HepG2 (cell line): ENCODE results near the gene THOP1. TPM values are rescaled to one million over a fixed set of nuclear protein-coding genes. Genes with fewer than 3 reads are reported as not detected.

Experiments used
- ATF6 ChIP-seq: sonication (generic); formaldehyde crosslinking; conservative IDR thresholded peaks from 2 replicates; pipeline ENCODE4 v1.4.0; 2020; ENCODE audit warnings: missing genetic modification reagents
- ATRX ChIP-seq: sonication (generic); formaldehyde crosslinking; IDR thresholded peaks from 2 replicates; pipeline ENCODE4 v1.4.0; 2020; ENCODE audit warnings: missing genetic modification reagents, borderline replicate concordance
- GPN1 ChIP-seq: sonication (generic); formaldehyde crosslinking; IDR thresholded peaks from 2 replicates; pipeline ENCODE4 v1.5.1; 2020; ENCODE audit warnings: missing genetic modification reagents, borderline replicate concordance
- KDM2A ChIP-seq: sonication (generic); formaldehyde crosslinking; IDR thresholded peaks from 2 replicates; pipeline ENCODE4 v1.4.0; 2020; ENCODE audit warnings: low read depth, missing genetic modification reagents, borderline replicate concordance
- NFKB2 ChIP-seq: sonication (generic); formaldehyde crosslinking; IDR thresholded peaks from 2 replicates; pipeline ENCODE4 v1.4.0; 2020; ENCODE audit warnings: missing genetic modification reagents, borderline replicate concordance
- PCBP1 ChIP-seq: fragments of 200-400 bp; formaldehyde crosslinking; IDR thresholded peaks from 2 replicates; pipeline ENCODE4 v1.6.1; 2017; ENCODE audit warnings: mild to moderate bottlenecking, low read depth, low read length, borderline replicate concordance
- PLSCR1 ChIP-seq: sonication (generic); formaldehyde crosslinking; IDR thresholded peaks from 2 replicates; pipeline ENCODE4 v1.5.0; 2020; ENCODE audit warnings: missing genetic modification reagents, mild to moderate bottlenecking, borderline replicate concordance
- SAFB2 ChIP-seq: sonication (generic); formaldehyde crosslinking; IDR thresholded peaks from 2 replicates; pipeline ENCODE4 v1.5.1; 2020; ENCODE audit warnings: missing genetic modification reagents, low read depth, mild to moderate bottlenecking, borderline replicate concordance
- SOX6 ChIP-seq, 2 experiments: fragments of 450-650 bp in 1 of 2; sonication (generic) in 1 of 2; formaldehyde crosslinking in 1 of 2; IDR thresholded peaks; 2 replicates each; pipeline versions ENCODE4 v1.4.0 to v1.6.1; 2017 to 2020; ENCODE audit warnings: antibody characterized with exemption in 1 of 2, mild to moderate bottlenecking in 1 of 2, missing genetic modification reagents in 1 of 2
- TBX2 ChIP-seq: sonication (generic); formaldehyde crosslinking; IDR thresholded peaks from 2 replicates; pipeline ENCODE4 v1.5.0; 2020; ENCODE audit warnings: missing genetic modification reagents, mild to moderate bottlenecking, borderline replicate concordance
- THAP7 ChIP-seq: sonication (generic); formaldehyde crosslinking; IDR thresholded peaks from 2 replicates; pipeline ENCODE4 v1.8.1; 2023; ENCODE audit warnings: mild to moderate bottlenecking, missing genetic modification reagents
- TOE1 ChIP-seq: sonication (generic); formaldehyde crosslinking; IDR thresholded peaks from 2 replicates; pipeline ENCODE4 v1.4.0; 2020; ENCODE audit warnings: mild to moderate bottlenecking, missing genetic modification reagents
- ZBTB10 ChIP-seq: sonication (generic); formaldehyde crosslinking; IDR thresholded peaks from 2 replicates; pipeline ENCODE4 v1.4.0; 2020; ENCODE audit warnings: missing genetic modification reagents, borderline replicate concordance
- ZFAT ChIP-seq: sonication (generic); formaldehyde crosslinking; conservative IDR thresholded peaks from 2 replicates; pipeline ENCODE4 v1.8.1; 2023; ENCODE audit warnings: missing genetic modification reagents, inconsistent platforms
- ZNF121 ChIP-seq: sonication (generic); formaldehyde crosslinking; IDR thresholded peaks from 2 replicates; pipeline ENCODE4 v1.5.0; 2020; ENCODE audit warnings: mild to moderate bottlenecking, missing genetic modification reagents
- ZNF570 ChIP-seq: sonication (generic); formaldehyde crosslinking; IDR thresholded peaks from 2 replicates; pipeline ENCODE4 v1.4.0; 2020; ENCODE audit warnings: mild to moderate bottlenecking, missing genetic modification reagents, borderline replicate concordance
- ZUFSP ChIP-seq: sonication (generic); formaldehyde crosslinking; IDR thresholded peaks from 2 replicates; pipeline ENCODE4 v1.9.0; 2021; ENCODE audit warnings: missing genetic modification reagents, mild to moderate bottlenecking, borderline replicate concordance
- polyA plus RNA-seq, 8 experiments: library from polyadenylated mRNA; depleted of rRNA in 3 of 8; stranded (reverse) in 7 of 8; unstranded in 1 of 8; fragments of >200 nt; fragmentation: Illumina TruSeq in 4 of 8; extraction: Trizol in 4 of 8; gene quantifications; 2 replicates each; pipeline versions ENCODE4 v1.2.1 to v1.2.3, GENCODE V29; 2011 to 2016; ENCODE audit warnings: low read depth in 4 of 8, missing spikeins in 1 of 8, mixed read lengths in 1 of 8; ENCODE audit not compliant: insufficient read depth in 1 of 8
- total RNA-seq, 5 experiments: library from RNA; depleted of rRNA; stranded (reverse); fragments of >200 nt; fragmentation: Illumina TruSeq; extraction: Trizol; gene quantifications; 2 replicates each; pipeline ENCODE4 v1.2.3, GENCODE V29; 2016; ENCODE audit warnings: low read depth in 1 of 5

The THOP1 gene
- total and polyA plus RNA-seq, 2 of the 13 experiments (the other 11 are each of a cell fraction or from before 2014, with no cell fraction given), result 74.4 to 116 TPM

GRCh38 chr19:2782936-2783780 lies 2.1 kb upstream of the THOP1 start, which contains the start of gene SGTA (continued):
- no peak for TF ChIP-seq PLSCR1
- TF ChIP-seq SOX6 (IDR thresholded peaks at IDR 0.05), result no peak
- peak; percentile 74 for TF ChIP-seq SOX6 (CRISPR knock-in tag; IDR thresholded peaks at IDR 0.05)
- TF ChIP-seq ZNF121 (CRISPR knock-in tag), result peak; percentile 59; the same call in 1 of the 2 replicates
- peak; percentile 81; the same call in 1 of the 2 replicates for TF ChIP-seq SAFB2 (CRISPR knock-in tag)
- peak; percentile 73; the same call in 1 of the 2 replicates for TF ChIP-seq ZNF570 (CRISPR knock-in tag)
- peak; percentile 98 for TF ChIP-seq NFKB2 (CRISPR knock-in tag)
- no peak for TF ChIP-seq ATRX (CRISPR knock-in tag)
- peak; percentile 88 for TF ChIP-seq KDM2A (CRISPR knock-in tag)
- TF ChIP-seq GPN1 (CRISPR knock-in tag), result no peak
- no peak for TF ChIP-seq ZUFSP (CRISPR knock-in tag)
- no peak for TF ChIP-seq PCBP1
- TF ChIP-seq ZFAT (CRISPR knock-in tag), result peak; percentile 91
- TF ChIP-seq ATF6 (CRISPR knock-in tag), result peak; percentile 75; the same call in 1 of the 2 replicates
- peak; percentile 88 for TF ChIP-seq TBX2 (CRISPR knock-in tag)
- TF ChIP-seq ZBTB10 (CRISPR knock-in tag), result peak; percentile 90
- TF ChIP-seq THAP7 (CRISPR knock-in tag), result peak; percentile 94; the same call in 1 of the 2 replicates
- peak; percentile 82; the same call in 1 of the 2 replicates for TF ChIP-seq TOE1
